Measurements from ENCODE around the gene ACYP2.

- TF ChIP-seq ZFX (IDR thresholded peaks at IDR 0.05) (no peak), CTCF (conservative IDR thresholded peaks at IDR 0.05) (no peak)
Measured at GRCh38 chr2:54114936-54115283, 505 bp upstream of the ACYP2 start.

Data from C4-2B (cell line).